Kidney tubule cell (primary cell): ENCODE measurements around the gene HSPG2.
"Not testable (repeated sequence)": the region's sequence is repeated elsewhere in the genome, so short reads cannot be mapped to it uniquely, and the experiment has no call there.

Experiments used
- DNase-seq: peaks from one replicate; pipeline ENCODE4 v3.0.0-alpha.2; 2018; ENCODE audit warnings: low spot score

HSPG2 gene

DNA sequence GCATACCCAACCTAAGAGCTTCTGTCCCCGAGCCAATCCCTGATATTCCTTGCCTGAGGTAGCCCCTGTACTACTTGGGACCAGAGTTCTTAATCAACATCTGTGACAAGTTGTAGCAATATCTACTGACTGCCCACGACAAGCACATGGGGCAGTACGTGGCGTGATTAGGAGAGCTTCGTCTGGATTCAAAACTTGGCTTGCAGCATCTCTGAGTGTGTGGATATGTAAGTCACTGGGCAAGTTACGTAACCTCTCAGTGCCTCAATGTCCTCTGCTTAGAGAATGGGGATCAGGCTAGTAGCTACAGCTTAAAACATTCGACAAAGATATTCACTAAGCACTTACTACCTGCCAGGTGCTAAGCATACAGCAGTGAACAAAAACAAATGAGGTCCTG lies 5.0 kb downstream of the HSPG2 start:
- DNase-seq, result no peak

DNA sequence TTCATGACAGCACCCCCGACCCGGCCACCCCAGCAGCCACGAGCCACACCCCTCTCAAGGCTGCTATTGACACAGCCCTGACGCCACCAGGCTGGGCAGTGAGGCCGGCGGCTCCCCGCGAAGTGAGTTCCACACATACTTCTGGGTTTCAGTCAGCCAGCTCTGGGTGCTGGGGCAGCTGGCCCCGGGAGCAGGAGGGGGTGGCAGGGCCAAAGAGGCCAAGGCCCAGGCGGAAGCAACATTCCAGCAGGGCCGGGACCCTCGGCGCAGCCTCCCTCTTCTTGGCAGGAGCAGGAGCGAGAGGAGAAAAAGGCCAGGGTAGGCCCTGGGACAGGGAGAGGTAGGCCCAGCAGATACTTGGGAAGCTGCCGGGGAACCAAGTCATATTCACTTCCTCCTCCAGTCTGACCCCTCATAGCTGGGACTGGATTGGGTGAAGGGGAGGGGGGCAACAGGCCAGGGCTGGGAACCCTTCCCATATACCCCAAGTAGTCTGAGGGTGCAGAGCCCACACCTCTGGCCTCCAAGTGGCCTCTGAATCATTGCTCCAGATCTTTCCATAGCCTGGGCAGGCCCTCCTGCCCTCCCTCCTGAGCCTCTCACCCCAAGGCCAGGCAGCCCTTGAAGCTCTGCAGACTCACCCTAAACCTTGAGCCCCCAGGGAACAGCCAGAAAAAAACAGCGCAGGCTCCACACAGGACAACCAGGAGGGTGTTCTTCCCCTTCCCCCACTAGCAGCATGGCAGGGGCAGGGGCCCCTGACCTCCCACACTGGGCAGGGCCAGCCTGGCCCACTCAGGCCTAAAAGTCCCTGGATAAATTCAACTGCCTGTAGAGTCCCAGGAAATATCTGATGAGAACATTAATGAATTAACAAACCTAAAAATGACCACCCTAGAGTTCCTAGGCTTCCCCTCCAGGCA lies 5.7 kb downstream of the HSPG2 start:
- peak; percentile 94 for DNase-seq

DNA sequence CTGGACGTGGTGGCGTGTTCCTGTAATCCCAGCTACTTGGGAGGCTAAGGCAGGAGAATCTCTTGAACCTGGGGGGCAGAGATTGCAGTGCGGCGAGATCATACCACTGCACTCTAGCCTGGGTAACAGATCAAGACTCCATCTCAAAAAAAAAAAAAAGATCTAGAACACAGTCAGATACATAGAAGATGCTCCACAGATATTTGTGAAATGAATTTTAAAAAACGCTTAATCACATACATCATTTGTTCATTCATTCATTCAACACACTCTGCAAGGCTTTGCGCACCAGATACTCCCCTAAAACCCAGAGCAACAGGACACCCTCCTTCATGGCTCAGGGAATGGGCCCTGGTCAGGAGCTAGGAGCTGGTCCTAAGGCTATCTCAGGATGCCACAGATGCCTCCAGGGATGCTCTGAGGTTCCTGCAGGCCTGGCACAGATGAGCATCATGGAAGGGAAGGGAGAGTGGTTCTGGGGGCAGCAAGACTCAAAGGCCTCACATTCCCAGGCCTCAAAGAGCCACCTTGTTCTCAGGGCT lies 6.4 kb downstream of the HSPG2 start:
- no peak for DNase-seq

DNA sequence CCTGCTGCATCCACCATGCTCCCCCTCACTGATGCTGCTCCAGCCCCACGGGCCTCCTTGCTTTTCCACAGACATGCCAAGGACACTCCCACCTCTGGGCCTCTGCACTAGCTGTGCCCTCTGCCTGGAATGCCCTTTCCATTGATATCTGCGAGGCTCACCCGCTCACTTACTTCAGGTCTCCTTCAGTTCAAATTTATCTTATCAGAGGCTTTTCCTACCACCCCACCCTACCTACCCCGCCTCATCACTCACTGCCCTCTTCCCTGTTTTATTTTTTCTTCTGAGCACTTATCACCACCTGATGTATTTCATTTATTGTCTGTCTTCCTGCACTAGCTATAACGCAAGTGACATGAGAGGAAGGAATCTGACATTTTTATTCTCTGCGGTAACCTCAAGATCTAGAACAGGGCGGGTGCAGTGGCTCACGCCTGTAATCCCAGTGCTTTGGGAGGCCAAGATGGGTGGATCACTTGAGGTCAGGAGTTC lies 7.0 kb downstream of the HSPG2 start:
- DNase-seq, result no peak

DNA sequence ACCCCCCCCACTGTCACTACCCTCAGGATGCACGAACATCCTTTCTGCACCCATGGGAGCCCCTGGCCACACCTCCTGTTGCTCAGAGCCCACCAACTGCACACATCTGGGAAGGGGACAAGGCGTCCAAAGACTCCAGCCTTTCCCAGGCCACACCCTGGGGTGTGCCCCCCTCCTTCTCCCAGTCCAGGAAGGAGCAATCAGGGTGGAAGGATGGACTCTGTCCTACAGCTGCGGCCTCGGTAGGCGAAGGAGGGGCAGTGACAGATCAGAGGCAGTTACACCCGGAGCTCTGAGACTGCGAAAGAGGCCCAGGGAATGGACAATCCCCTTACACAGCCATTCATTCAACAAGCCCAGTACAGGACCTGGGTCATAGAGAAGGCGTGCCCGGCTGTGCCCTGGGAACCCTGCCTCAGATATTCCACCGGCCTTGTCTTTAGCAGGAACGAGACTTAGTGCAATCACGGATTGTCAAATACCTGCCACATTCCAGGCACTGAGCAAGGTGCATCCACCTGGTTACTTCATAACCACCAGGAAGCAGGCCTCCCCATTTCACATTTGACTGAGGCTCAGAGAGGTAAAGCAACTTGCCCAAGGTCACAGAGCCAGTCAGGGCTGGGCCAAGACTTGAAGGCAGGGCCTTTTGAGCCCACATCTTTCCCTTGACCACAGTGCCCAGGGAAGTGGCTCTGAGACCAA lies 9.4 kb downstream of the HSPG2 start:
- peak; percentile 67 for DNase-seq

DNA sequence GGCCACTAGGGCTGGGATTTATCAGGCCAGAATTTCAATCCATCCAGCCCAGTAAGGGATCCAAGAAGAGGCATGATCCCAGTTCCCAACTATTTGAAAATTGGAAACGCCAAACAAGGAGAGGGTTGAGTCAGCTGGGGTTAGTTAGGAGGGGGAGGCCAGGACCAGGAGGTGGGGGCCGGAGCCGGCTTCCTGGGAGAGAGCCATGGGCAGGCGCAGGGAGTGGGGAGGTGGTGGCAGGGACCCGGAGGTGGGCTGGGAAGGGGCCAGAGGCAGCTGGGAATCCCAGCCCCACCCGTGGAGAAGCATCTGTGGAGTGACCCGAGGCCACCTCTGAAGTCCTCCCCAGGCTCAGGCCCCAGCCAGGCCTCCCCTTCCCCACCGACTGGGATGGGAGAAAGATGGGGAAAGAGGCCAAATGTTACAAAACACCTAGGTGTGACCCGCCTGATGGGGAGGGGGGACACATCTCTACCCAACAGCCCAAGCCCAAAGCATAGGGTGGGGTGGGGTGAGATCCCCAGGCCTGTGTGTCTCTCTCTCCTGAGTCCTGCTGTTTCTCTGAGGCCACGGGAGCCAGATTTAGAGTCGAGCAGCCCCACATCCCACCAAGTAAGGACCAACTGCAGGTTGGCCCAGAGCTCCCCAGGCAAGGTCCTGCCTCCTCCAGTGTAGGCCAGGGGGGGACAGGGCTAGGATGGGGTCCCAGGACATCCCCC lies 10.1 kb downstream of the HSPG2 start:
- DNase-seq, result peak; percentile 49

DNA sequence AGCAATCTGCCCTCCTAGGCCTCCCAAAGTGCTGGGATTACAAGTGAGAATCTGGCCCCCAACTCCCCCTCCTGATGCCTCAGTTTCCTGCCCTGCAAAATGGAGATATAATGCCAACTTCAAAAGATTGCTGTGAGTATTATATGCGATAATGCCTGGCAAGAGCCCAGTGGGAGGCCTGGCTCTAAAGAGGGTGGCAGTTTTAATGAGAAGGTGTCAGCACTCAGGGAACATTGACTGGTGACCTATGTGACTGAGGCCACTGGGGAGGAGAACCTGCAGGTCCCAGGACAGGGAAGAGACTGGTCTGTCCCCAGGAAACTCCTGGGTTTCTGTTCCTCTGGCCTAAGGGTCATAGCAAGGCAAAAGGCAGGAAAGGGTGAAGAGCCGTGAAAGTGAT lies 11.0 kb downstream of the HSPG2 start:
- DNase-seq, result no peak

DNA sequence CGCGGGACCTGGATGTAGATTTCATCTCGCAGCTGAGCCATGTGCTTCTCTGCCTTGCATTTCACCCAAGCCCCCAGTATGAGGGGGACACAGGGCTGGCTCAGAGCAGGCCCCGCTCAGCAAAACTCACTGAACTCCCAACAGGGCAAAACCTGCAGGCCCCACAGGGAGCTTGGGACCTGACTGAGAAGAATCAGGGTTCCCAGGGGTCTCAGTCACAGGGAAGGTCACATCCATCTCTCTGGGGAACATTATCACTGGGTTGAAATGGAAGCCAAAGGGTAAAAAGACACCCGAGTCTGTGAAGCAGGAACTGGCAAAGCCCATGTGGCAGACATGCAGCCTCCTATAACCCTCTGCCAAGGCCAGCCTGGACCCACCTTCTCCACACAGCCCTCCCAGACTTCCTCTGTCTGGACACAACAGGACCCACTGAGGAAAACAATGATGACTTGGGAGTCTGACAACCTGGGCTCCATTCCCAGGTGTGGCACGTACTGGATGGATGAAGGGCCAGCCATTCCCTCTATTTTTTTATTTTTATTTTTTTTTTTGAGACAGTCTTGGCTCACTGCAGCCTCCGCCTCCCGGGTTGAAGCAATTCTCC lies 11.7 kb downstream of the HSPG2 start:
- DNase-seq, result no peak

DNA sequence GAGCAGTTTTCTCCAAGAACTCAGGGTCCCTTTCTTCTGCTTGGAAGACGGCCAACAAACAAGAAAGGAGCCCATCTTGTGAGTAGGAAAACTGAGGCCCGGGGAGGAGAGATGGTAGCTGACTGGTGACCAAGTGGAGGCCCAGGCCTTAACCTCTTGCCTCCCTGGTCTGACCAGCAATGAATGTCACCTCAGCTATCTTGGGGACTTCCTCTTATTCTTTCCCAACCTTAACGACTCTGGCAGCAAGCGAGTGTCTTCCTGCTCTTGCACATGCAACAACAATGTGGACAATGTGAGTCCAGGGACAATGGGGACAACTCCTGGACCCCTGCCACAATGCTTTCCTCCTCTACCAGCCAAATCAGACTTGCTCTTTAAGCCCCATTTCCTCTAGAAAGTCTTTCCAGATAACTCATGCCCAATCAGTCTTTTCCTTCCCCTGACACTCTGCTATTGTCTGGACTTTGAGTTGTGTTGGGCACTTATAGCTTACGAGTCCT lies 12.6 kb downstream of the HSPG2 start:
- DNase-seq, result peak; percentile 82

DNA sequence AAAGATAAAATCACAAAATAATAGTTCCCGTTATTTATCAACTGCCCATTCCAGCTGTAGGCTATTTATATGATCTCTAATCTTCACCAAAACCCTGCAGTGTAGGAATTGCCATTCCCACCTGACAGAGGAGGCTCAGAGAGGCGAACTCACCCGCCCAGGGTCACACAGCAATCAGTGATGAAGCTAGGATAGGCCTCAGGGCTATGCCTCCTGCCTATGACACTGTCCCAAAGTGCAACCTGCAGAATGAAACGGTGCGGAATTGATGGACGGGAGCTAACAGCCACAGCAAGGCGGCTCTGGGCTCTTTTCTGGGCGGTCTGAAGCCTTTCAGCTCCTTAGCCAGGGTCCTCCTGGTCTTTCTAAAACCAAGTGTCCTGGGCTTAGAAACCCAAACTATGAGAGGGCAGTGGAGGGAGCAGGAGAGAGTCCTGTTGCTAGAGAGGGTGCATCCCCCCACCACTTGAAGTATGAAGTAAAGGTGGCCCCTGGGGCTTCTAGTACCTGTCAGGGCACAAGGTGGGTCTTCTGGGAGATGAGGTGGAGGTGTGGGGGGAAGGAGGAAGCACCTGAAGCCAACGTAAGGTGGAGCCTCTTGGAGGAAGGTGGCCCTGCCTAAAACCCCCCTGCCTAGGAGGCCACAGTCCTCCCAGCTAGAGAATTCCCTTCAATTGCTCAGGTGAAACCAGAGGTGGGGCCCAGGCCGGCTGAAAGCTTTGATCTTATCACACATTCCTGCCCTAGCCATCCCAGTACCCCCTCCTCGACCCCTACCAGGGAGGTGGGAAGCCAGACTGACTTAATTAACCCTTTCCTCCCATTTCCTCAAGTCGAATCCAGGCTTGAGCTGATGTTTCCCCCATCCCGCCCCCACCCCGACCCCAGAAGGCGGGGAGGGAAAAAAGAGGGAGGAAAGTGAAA lies 14.8 kb downstream of the HSPG2 start:
- DNase-seq, result peak; percentile 91

DNA sequence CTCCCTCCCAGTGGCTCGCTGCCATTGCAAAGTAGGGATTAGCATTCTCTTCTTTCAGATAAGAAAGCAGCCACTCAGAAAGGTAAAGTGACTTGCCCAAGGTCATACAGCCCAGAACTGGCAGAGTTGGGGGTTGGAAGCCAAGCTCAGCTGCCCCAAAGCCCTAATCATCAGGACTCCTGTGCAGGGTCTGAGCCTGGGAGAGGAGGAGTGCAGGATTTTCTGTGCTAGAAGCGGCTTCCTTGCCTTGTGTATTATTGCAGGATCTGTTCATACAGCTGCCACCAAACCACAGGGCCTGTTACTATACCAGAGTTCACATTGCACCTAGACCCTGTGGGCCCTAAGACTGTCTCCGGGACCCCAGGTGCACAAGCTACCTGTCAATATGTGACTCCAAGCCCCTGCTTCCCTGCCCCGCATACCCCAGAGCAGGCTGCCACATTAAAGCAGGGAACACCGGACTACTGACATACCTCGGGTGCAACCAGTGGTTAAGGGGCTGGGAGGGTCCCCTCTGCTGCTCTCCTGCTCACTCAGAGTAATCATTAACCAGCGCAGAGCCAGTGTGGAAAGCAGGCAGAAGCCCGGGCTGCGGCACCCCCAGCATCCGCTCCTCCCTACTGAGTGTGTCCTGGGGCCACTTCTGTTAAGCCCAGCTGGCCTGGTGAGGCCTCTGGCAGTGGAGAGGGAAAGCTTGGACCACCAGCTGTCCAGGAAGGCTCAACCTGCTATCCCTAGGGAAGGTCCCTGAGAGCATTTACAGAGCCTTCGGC lies 15.8 kb downstream of the HSPG2 start:
- DNase-seq, result peak; percentile 93

DNA sequence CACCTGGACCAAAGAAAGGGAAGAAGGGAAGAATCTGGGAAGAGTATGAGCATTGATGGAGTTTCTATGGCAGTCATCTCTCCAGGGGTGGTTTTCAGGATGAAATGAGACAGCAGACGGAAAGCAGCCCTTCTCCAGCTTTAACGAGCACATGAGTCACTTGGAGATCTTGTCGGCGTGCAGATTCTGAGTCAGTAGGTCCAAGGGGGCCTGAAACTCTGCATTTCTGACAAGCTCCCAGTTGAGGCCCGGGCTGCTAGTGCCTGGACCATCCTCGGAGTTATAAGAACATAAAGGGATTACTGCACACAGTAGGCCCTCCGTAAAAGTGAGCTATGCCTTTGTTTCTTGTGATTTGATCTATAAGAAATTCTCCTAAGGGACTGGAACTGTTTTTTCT lies 17.6 kb downstream of the HSPG2 start:
- DNase-seq, result peak; percentile 75

DNA sequence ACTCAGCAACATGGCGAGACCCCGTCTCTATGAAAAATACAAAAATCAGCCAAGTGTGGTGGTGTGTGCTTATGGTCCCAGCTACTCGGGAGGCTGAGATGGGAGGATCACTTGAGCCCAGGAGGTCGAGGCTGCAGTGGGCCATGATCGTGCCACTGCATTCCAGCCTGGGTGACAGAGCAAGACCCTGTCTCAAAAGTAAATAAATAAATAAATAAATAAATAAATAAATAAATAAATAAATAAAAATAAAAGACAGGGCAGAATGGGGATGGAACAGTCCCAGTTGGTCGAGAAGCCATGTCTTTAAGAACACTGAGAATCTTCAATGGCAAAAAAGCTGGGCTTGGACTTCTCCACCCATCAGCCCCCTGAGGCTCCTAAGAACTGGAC lies 19.9 kb downstream of the HSPG2 start:
- not testable (repeated sequence) for DNase-seq

DNA sequence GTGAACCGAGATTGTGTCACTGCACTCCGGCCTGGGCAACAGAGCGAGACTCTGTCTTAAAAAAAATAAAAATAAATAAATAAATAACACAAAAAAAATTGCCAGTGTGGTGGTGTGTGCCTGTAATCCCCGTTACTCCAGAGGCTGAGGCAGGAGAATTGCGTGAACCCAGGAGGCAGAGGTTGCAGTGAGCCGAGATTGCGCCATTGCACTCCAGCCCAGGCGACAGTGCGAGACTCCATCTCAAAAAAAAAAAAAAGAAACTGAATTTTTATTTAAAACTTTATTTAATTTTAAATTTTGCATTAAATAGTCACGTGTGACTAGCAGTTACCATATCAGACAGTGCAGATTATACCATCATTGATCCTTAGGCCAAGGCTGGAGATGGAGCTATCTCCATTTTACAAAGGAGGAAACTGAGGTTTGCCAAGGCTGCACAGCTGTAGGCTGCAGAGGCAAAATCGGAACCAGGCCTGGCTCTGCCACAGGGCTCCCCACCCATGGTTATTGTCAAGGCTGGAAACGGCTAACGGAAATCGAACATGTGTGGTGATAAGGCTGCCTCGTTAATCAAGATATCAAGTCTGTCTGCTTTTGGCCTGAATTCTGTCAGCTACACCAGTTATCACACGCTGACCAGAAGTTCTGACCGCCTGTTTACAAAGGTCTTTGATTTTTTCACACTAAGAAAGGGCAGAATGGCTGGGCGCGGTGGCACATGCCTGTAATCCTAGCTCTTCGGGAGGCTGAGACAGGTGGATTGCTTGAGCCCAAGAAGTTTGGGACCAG lies 20.5 kb downstream of the HSPG2 start:
- DNase-seq, result no peak

DNA sequence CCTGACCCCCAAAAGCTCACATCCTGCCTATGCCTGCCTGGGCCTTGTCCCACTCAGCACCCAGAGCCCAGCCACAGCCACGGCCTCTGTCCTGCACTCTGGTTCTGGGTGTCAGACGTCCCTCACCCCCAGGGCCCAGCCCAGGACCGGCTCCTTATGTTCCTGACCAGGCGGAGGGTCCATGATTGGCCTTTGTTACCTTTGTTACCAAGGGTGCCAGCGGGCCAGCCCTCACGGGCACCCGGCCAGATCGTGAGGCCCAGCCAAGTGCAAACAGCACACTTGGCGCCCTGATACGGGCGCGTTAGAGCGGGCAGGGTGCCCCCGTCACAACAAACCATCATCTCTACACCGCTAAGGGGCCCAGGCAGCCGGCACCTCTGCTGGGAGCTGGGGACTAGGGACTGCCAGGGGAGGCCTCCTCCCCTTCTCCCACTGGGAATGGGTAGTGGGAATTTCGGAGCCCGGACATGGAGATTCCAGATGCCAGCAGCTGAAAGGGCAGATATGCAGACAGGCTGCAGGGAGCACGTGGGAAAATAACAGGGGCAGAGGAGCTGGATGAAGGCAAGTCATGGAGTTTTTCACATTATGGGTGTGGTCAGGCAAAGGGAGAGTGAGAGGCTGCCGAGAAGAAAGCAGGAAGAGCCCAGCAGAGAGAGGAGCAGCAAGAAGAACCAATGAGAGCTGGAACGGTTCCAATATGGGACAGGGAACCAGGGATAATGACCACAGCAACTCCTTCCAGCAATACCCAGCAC lies 22.1 kb downstream of the HSPG2 start:
- DNase-seq, result peak; percentile 43

DNA sequence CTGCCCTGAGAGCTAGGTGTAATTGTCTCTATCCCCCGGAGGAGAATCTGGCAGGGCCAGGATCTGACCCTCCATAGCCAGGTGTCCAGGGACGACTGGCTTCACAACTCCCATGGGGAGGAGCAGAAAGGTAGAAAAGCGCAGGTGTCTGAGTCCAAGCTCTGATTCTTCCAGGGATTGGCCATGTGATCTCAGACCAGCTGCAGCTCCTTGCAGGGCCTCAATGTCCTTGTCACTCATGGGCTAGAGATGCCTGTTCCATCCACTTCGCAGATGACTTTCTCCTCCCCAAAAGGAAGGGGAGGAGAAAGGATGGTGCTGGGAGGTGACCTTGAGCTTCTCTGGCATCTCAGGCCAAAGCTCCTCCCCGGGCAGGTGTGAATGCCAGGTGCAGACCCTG lies 22.7 kb downstream of the HSPG2 start:
- DNase-seq, result no peak

DNA sequence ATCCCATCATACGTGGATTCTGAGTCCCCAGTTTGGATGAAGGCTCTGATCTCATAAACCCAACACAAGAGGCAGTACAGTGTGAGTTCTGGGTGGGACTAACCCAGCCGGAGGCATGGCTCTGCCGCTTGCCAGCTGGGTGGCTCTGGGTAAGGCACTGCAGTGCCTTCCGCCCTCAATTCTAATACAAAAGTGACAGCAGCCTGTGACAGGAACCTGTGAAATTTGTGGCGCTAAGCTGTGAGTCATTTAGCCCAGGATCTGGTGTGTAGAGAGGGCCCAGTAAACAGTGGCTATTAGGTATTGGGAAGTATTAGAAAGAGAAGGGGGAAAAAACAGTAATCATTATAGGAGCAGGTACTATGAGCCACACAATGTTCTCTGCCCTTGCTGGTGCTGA lies 23.3 kb downstream of the HSPG2 start:
- DNase-seq, result peak; percentile 44

DNA sequence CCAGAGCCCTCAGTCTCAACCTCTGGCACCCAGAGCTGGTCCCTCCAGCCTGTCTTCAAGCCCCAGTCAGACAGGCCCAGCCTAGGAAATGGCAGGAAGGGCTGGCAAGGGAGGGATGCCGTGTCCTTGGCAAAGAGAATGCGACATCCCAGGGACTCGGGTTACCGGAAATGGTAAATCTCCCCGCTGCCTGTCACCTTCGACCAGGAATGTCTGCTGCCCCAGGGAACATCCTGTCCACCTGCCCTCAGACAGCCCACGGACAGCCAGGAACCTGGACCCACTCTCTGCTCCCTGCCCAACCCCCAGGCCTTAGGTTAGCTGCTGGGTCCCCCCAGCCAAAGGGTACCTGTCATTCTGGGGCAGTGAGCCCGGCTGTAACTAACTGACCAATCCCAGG lies 23.9 kb downstream of the HSPG2 start:
- no peak for DNase-seq
